GM21390 (cell line): ENCODE data around the gene GPR152.
"Not testable (repeated sequence)": the region's sequence is repeated elsewhere in the genome, so short reads cannot be mapped to it uniquely, and the experiment has no call there.

Experiments
- ATAC-seq: cut with Tn5 transposase; IDR thresholded peaks from one replicate; pipeline ENCODE4 v1.9.1; 2021; ENCODE audit not compliant: unreplicated experiment

GPR152 gene

GRCh38 chr11:67429038-67429668 is 23.4 kb downstream of the GPR152 start:
- no peak for ATAC-seq

GRCh38 chr11:67428052-67429001 is 24.2 kb downstream of the GPR152 start, which contains the start of gene RPS6KB2:
RPS6KB2 (plus strand) TSS chr11:67428494; CDS start chr11:67428546, 52 bp downstream.
- ATAC-seq: peak; percentile 82

- ATAC-seq: not testable (repeated sequence)
These were observed 25.1 kb downstream of the GPR152 start for GRCh38 chr11:67427364-67427859.

- ATAC-seq: no peak
These were observed 28.5 kb downstream of the GPR152 start for GRCh38 chr11:67423891-67424613.

GRCh38 chr11:67423466-67423865 is 29.1 kb downstream of the GPR152 start:
- no peak for ATAC-seq

GRCh38 chr11:67422891-67423290 is 29.6 kb downstream of the GPR152 start:
- no peak for ATAC-seq

- no peak for ATAC-seq
These were observed 31.0 kb downstream of the GPR152 start for GRCh38 chr11:67421430-67422031.

- ATAC-seq: peak; percentile 84
These were observed 31.7 kb downstream of the GPR152 start for GRCh38 chr11:67420646-67421429.

GRCh38 chr11:67420147-67420645 is 32.3 kb downstream of the GPR152 start:
- ATAC-seq: no peak

- ATAC-seq: no peak
These were observed 33.0 kb downstream of the GPR152 start for GRCh38 chr11:67419325-67420049.

- no peak for ATAC-seq
These were observed 33.9 kb downstream of the GPR152 start for GRCh38 chr11:67418476-67419281.

GRCh38 chr11:67417425-67417824 is 35.1 kb downstream of the GPR152 start:
- ATAC-seq: no peak

GRCh38 chr11:67416416-67417335 is 35.9 kb downstream of the GPR152 start:
- ATAC-seq: no peak

GRCh38 chr11:67415501-67416304 is 36.8 kb downstream of the GPR152 start, which contains the start of gene CARNS1:
CARNS1 (plus strand) TSS chr11:67415678; CDS start chr11:67416200, 522 bp downstream.
- ATAC-seq: no peak

GRCh38 chr11:67413266-67413849 is 39.2 kb downstream of the GPR152 start:
- no peak for ATAC-seq
